Stimulated activated CD4-positive, alpha-beta T cell treated with anti-CD3 and anti-CD28 coated beads, Interleukin-12 subunit alpha, Interleukin-12 subunit beta, amount 100 ng/mL, for 24 hours (primary cell): Measurements from ENCODE around the gene HSPE1.
A peak's percentile ranks its signal among the peaks of the same experiment; 100 is the strongest.
"Not testable (repeated sequence)": the region's sequence is repeated elsewhere in the genome, so short reads cannot be mapped to it uniquely, and the experiment has no call there.

ENCODE experiments used
- DNase-seq, 2 experiments: peaks; one replicate each; pipeline ENCODE4 v3.0.0-alpha.2; 2020; ENCODE audit warnings: low read depth in 2 of 2

The HSPE1 gene

GRCh38 chr2:197498235-197498936 is 1.8 kb upstream of the HSPE1 start:
- no peak for DNase-seq

GRCh38 chr2:197498937-197499593 is 1.1 kb upstream of the HSPE1 start:
- DNase-seq: peak; percentile 27 to 44

- no peak for DNase-seq
Measured at GRCh38 chr2:197500503-197501131, 438 bp downstream of the HSPE1 start.

- no peak for DNase-seq
Measured at GRCh38 chr2:197502201-197502600, 2.0 kb downstream of the HSPE1 start.

GRCh38 chr2:197502685-197503084 is 2.5 kb downstream of the HSPE1 start:
- no peak for DNase-seq

GRCh38 chr2:197504000-197504399 is 3.8 kb downstream of the HSPE1 start:
- DNase-seq: no peak

- DNase-seq: no peak
Measured at GRCh38 chr2:197504512-197504911, 4.3 kb downstream of the HSPE1 start.

- no peak for DNase-seq
Measured at GRCh38 chr2:197506658-197507057, 6.5 kb downstream of the HSPE1 start.

- no peak for DNase-seq
Measured at GRCh38 chr2:197513915-197514314, 13.7 kb downstream of the HSPE1 start.

- DNase-seq: no peak
Measured at GRCh38 chr2:197514754-197515153, 14.6 kb downstream of the HSPE1 start.

GRCh38 chr2:197515315-197515738 is 15.1 kb downstream of the HSPE1 start:
- DNase-seq: peak in 1 of 2 experiments; percentile 3

GRCh38 chr2:197515739-197516392 is 15.7 kb downstream of the HSPE1 start, which contains the start of gene MOB4:
MOB4 (plus strand) TSS chr2:197516066; CDS start chr2:197516087, 21 bp downstream.
- peak; percentile 88 to 90 for DNase-seq

- DNase-seq: no peak
Measured at GRCh38 chr2:197516393-197516761, 16.2 kb downstream of the HSPE1 start.

GRCh38 chr2:197517150-197517549 is 17.0 kb downstream of the HSPE1 start:
- DNase-seq: no peak

GRCh38 chr2:197538412-197538811 is 38.2 kb downstream of the HSPE1 start:
- DNase-seq: no peak

GRCh38 chr2:197539734-197540133 is 39.6 kb downstream of the HSPE1 start:
- no peak for DNase-seq

- no peak for DNase-seq
Measured at GRCh38 chr2:197543206-197543605, 43.0 kb downstream of the HSPE1 start.

GRCh38 chr2:197547163-197547900 is 47.2 kb downstream of the HSPE1 start:
- no peak for DNase-seq

GRCh38 chr2:197548582-197548981 is 48.4 kb downstream of the HSPE1 start:
- DNase-seq: no peak

- not testable (repeated sequence) for DNase-seq
Measured at GRCh38 chr2:197551260-197551659, 51.1 kb downstream of the HSPE1 start.
